T-helper 9 cell (primary cell): ENCODE measurements around the gene ACAP3.
A peak's percentile ranks its signal among the peaks of the same experiment; 100 is the strongest.

Experiments used
- DNase-seq: peaks from one replicate; pipeline ENCODE4 v3.0.0-alpha.2; 2020

The ACAP3 gene

DNA sequence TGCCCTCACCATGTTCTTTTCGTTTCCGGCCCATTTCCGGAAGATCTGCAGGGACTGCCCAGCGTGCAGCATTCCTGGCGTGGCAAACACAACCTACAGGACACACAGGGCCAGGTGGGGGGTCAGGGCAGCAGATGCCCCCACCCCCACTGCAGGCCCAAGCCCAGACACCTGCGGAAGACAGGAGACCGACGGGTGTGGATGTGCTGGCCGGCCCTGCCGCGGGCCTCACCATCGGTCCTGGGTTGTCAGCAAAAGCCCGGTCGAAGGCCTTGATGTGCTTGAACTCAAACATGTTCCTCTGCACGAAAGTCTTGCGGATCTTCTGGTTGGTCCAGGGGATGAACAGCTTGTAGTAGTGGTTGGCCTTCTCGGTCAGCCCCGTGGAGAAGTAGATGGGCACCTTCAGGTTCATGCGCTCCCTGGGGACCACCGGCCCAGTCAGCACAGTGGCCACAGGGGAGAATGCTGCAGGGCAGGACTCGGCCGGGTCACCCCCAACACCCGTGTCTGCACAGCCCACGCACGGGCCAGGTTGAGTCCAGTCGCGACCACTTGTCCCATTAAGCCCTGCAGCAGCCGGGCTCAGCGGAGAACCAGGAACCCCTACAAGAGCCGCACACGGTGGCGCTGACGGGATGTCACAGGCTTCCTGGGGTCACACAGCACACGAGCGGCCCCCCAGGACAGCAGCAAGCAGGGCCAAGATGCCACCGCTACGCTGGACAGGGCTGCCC, 5.9 kb upstream of the ACAP3 start:
- DNase-seq = no peak

GRCh38 chr1:1312450-1313314, 5.0 kb upstream of the ACAP3 start:
- no peak for DNase-seq

GRCh38 chr1:1311107-1312104, 3.7 kb upstream of the ACAP3 start:
- DNase-seq = no peak

GRCh38 chr1:1310476-1311053, 2.8 kb upstream of the ACAP3 start:
- DNase-seq = no peak

- no peak for DNase-seq
Observed at GRCh38 chr1:1310109-1310385, 2.3 kb upstream of the ACAP3 start.

DNA sequence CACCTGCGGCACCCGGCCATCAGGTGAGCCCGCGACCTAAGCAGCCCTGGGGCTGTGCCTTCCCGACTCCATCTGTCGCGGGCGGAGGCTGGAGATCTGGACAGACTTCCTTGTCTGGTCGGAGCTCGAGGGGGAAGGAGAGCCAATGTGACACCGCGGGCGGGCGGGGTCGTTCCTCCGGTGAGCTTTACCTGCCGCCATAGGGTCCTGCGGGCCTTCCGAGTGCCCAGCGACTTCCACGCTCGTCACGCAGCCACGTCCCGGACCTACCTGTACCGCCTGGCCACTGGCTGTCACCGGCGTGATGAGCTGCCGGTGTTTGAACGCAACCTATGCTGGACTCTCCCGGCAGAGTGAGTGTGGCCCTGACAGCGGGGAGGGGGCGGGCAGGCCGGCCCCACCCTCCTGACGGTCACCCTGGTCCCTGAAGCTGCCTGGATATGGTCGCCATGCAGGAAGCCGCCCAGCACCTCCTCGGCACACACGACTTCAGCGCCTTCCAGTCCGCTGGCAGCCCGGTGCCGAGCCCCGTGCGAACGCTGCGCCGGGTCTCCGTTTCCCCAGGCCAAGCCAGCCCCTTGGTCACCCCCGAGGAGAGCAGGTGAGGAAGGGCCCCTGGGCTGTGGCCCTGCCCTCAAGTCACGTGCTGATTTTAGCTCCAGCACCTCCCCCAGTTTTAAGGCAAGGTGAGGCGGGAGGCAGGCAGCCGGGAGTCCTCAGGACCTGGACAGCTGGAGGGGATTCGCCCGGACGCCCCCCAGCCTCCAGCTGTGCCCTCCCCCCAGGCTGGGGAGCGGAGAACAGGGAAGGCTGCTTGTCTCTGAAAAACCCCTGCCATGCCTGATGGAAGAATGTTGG, 1.8 kb upstream of the ACAP3 start:
- no peak for DNase-seq

DNA sequence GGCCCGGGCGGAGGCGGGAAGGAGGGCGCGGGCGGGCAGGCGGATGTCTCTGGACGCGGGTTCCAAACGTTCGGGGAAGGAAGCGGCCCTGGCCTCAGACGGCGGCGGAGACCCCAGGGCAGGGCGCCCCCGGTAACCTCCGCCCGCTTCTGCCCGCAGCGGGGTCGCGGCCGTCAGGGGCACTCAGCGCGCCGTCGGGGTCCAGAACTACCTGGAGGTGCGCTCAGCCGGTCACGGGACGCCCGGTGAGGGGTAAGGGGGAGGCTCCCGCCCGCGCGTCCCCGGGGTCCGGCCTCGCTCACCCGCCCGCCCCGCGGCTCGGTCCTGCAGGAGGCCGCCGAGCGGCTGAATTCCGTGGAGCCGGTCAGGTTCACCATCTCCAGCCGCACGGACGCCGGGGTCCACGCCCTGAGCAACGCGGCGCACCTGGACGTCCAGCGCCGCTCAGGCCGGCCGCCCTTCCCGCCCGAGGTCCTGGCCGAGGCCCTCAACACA, 1.1 kb upstream of the ACAP3 start:
- DNase-seq = no peak

DNA sequence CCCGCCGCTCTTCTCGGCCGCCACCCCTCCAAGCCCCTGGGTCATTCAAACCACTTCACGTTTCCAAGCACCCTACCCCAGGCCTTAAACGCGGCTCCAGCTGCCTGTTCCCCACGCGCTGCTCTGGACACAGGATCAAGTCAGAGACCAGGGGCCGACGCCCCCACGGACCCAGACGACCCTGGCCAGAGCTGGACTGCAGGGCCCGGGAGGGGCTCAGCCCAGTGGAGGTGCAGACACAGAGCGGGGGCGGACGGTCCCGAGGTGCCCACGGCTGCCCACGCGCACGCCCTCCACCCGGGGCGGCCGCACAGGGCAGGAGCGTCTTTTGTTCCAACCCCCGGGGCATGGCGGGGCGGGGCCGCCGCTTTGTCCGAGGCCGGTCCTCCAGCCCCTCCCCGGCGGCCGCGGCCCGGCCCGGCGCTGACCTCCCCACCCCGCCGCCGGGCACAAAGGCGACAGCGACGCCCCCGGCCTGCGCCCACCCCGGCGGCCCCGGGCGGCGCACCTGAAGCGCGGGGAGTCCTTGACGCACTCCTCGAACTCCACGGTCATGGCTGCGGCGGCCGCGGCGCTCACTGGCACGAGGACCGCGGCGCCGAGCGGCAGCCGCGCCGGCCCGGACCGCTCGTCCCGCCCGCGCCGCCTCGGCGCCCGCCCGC, 338 bp downstream of the ACAP3 start:
- DNase-seq = no peak

DNA sequence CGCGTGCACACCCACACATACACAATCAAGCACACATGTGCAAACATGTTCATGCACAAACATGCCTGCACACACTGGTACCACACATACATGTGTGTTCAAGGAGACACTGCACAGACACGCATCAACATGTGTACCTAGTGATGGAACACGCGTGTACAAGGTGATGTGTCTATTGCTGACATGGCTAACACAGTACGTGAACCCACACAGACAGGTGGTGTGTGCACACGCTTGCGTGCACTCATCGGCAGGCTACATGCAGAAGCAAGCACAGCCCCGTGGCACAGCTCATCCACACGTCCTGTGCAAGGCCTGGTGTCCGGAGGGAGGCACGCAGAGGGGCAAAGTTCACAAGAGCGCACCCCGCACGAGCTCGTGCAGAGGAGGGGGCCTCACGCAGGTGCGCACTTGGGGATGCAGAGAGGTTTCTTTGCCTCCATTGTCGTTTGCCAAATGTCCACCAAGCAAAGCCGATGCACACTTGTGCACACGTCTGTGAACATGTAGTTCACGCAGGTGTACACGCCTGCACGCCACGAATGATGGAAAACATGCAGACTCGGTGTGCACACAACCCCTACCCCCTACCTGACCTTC, 969 bp downstream of the ACAP3 start:
- no peak for DNase-seq

GRCh38 chr1:1306070-1306660, 1.6 kb downstream of the ACAP3 start:
- DNase-seq = no peak

GRCh38 chr1:1305300-1306069, 2.2 kb downstream of the ACAP3 start:
- DNase-seq = peak; percentile 51

- DNase-seq = no peak
Observed at GRCh38 chr1:1304331-1305299, 3.1 kb downstream of the ACAP3 start.

GRCh38 chr1:1303736-1304135, 4.0 kb downstream of the ACAP3 start:
- DNase-seq = no peak

- DNase-seq = no peak
Observed at GRCh38 chr1:1302951-1303509, 4.7 kb downstream of the ACAP3 start.

DNA sequence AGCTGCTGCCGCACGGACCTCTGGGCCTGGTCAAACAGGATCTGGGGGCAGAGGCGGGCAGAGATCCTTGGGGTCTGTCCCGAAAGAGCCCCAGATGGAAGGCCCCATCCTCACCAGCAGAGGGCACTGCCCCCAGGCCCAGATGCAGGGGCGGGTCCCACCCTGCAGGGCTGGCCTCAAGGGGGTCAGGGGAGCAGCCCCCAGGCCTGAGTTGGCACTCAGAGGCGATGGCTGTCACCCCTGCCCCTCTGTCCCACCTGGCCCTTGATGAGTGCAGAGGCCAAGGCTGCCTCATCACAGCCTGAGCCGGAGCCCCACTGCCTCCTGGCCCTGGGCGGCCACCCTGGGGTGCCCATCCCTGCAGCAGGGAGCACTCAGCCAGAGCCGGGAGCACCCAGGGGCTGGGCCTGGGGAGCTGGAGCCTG, 5.7 kb downstream of the ACAP3 start:
- DNase-seq = no peak

- DNase-seq = no peak
Observed at GRCh38 chr1:1300352-1300739, 7.4 kb downstream of the ACAP3 start.

GRCh38 chr1:1299686-1300351, 7.9 kb downstream of the ACAP3 start:
- DNase-seq = no peak
